ENCODE results near the gene KLHL29. TPM values are rescaled to one million over a fixed set of nuclear protein-coding genes. Genes with fewer than 3 reads are reported as not detected.

Gene KLHL29
- total and polyA plus RNA-seq, 2 of the 13 experiments (the other 11 are each of a cell fraction or from before 2014, with no cell fraction given) = 0.01 TPM; not detected in 1

GRCh38 chr2:23622466-23622865 lies 237.5 kb downstream of the KLHL29 start (continued):
- TF ChIP-seq HMGXB3 (CRISPR knock-in tag; IDR thresholded peaks at IDR 0.05; ENCODE audit: borderline replicate concordance) = no peak
- TF ChIP-seq XBP1 (CRISPR knock-in tag; IDR thresholded peaks at IDR 0.05) = no peak
- no peak for TF ChIP-seq LBX2 (CRISPR knock-in tag; IDR thresholded peaks at IDR 0.05; ENCODE audit: borderline replicate concordance)
- no peak for TF ChIP-seq ZNF75D (CRISPR knock-in tag; IDR thresholded peaks at IDR 0.05; ENCODE audit: borderline replicate concordance)
- TF ChIP-seq LCORL (IDR thresholded peaks at IDR 0.05) = no peak
- TF ChIP-seq LCORL (CRISPR knock-in tag; IDR thresholded peaks at IDR 0.05) = no peak

- POLR2A ChIA-PET = interaction anchor here (0.6 kb wide), 1 partner anchor 295 kb away, joined by 3 read pairs; no protein-coding TSS in a partner anchor
- CTCF ChIA-PET (ENCODE audit: low intra/inter-chr PET ratio, low total read pairs) = no interaction called here
- H3K4me1 ChIP-seq (ENCODE audit: insufficient read depth, low read length) = no peaks in the 10 kb centered on the region
- in situ Hi-C loops (cut with HindIII; ENCODE audit: extremely low pct_ligation_motif_present, low pct_unique_long_range_greater_than_20kb) = no loop called here
- peaks cover 3 to 17% of the 10 kb centered on the region in 2 experiments; a peak in 3 of 5 replicates for H3K27me3 ChIP-seq (ENCODE audit: control insufficient read depth in 1 of 2, insufficient read depth in 2 of 2, low read length in 2 of 2)
- no peaks in the 10 kb centered on the region for H3K36me3 ChIP-seq (replicated peaks in 1 of 2; ENCODE audit: control insufficient read depth in 1 of 2, insufficient read depth in 2 of 2, low read length in 2 of 2)
- no TSS peak for BruUV-seq (replicated peaks)
- FAIRE-seq = no peak
- no peak overlapping the region for H3K9ac ChIP-seq (ENCODE audit: insufficient read depth, low read depth, low read length)
- H3K9me3 ChIP-seq (ENCODE audit: low read length) = peaks cover 8% of the 10 kb centered on the region; the same call in 1 of the 2 replicates
- no peak overlapping the region for H3K27ac ChIP-seq (ENCODE audit: extremely low read length, insufficient read depth, low read length)
- no peaks in the 10 kb centered on the region for H4K20me1 ChIP-seq (ENCODE audit: insufficient read depth, low read length)
- WGBS (ENCODE audit: low lambda C conversion rate) = 28% methylated on average over 12 of the region's 14 CpGs
- intact Hi-C loops (cut with micrococcal nuclease; ENCODE audit: unreplicated experiment) = no loop called here
- H3K4me2 ChIP-seq (ENCODE audit: low read depth, low read length) = no peak overlapping the region
- H3K79me2 ChIP-seq (ENCODE audit: insufficient read depth, low read length) = no peaks in the 10 kb centered on the region
- ATAC-seq = no peak
- no peak overlapping the region for H3K4me3 ChIP-seq (replicated peaks in 1 of 3; ENCODE audit: insufficient read depth in 1 of 3, low read depth in 2 of 3, low read length in 3 of 3)
- DNase-seq (ENCODE audit: low spot score) = no peak
- H2AFZ ChIP-seq (ENCODE audit: low read length) = no peak overlapping the region
- TF ChIP-seq ETV6 (CRISPR knock-in tag; conservative IDR thresholded peaks at IDR 0.05) (no peak), ASH2L (IDR thresholded peaks at IDR 0.05; ENCODE audit: insufficient read length, low read depth, low read length) (no peak), PRMT3 (CRISPR knock-in tag; IDR thresholded peaks at IDR 0.05; ENCODE audit: borderline replicate concordance, low read depth) (no peak), ZNF362 (CRISPR knock-in tag; IDR thresholded peaks at IDR 0.05; ENCODE audit: borderline replicate concordance) (no peak), ZNF441 (CRISPR knock-in tag; IDR thresholded peaks at IDR 0.05; ENCODE audit: borderline replicate concordance) (no peak), ZNF562 (CRISPR knock-in tag; IDR thresholded peaks at IDR 0.05; ENCODE audit: borderline replicate concordance) (no peak), IRF2 (CRISPR knock-in tag; IDR thresholded peaks at IDR 0.05) (no peak), CHD2 (IDR thresholded peaks at IDR 0.05; ENCODE audit: low read depth, low read length) (no peak)
Observed at GRCh38 chr2:23622966-23623675, 238.1 kb downstream of the KLHL29 start.

All from HepG2 (cell line).